WTC11 (cell line): ENCODE results near the gene ZNF500. TPM values are rescaled to one million over a fixed set of nuclear protein-coding genes. Genes with fewer than 3 reads are reported as not detected.

Source experiments
- ATAC-seq: fragments of 200-7000 bp; cut with Tn5 transposase; 2 replicates; pipeline ENCODE4 v1.10.0; 2021; ENCODE audit warnings: mild to moderate bottlenecking, moderate library complexity
- CTCF ChIA-PET: fragments of 300-600 bp; sonication (Branson Sonifier 250); formaldehyde crosslinking; loops from one replicate; lab custom pipeline; 2021; ENCODE audit warnings: antibody characterized with exemption; lab: Charles Lee
- POLR2A ChIA-PET: fragments of 350-600 bp; sonication (Branson Sonifier 250); formaldehyde crosslinking; loops from one replicate; lab custom pipeline; 2021; ENCODE audit warnings: antibody characterized with exemption; lab: Charles Lee
- DNase-seq: peaks from one replicate; pipeline ENCODE4 v3.0.0; 2021; ENCODE audit warnings: low spot score
- H3K27ac Mint-ChIP-seq: 2 replicates; pipeline ENCODE4 v1.8.0; 2021; ENCODE audit warnings: mixed read lengths
- H3K27me3 Mint-ChIP-seq: 2 replicates; pipeline ENCODE4 v1.8.0; 2021; ENCODE audit warnings: low read depth, mild to moderate bottlenecking, moderate library complexity, mixed read lengths
- H3K36me3 Mint-ChIP-seq: 2 replicates; pipeline ENCODE4 v1.8.0; 2021; ENCODE audit warnings: mixed read lengths
- H3K4me1 Mint-ChIP-seq: 2 replicates; pipeline ENCODE4 v1.8.0; 2022; ENCODE audit warnings: mixed read lengths
- H3K4me3 Mint-ChIP-seq: 2 replicates; pipeline ENCODE4 v1.8.0; 2021; ENCODE audit warnings: mild to moderate bottlenecking, moderate library complexity, mixed read lengths
- H3K9me3 Mint-ChIP-seq: 2 replicates; pipeline ENCODE4 v1.8.0; 2021; ENCODE audit warnings: mixed read lengths
- ATF1 ChIP-seq: sonication (generic); formaldehyde crosslinking; IDR thresholded peaks from 2 replicates; pipeline ENCODE4 v1.8.1; 2023; ENCODE audit warnings: mild to moderate bottlenecking, moderate library complexity, missing genetic modification reagents
- ATF2 ChIP-seq: sonication (generic); formaldehyde crosslinking; IDR thresholded peaks from 2 replicates; pipeline ENCODE4 v1.8.1; 2022; ENCODE audit warnings: low read depth, missing genetic modification reagents, borderline replicate concordance
- CBFB ChIP-seq: sonication (generic); formaldehyde crosslinking; IDR thresholded peaks from 2 replicates; pipeline ENCODE4 v1.8.1; 2022; ENCODE audit warnings: mild to moderate bottlenecking, low read depth, missing genetic modification reagents
- FOXK1 ChIP-seq: sonication (generic); formaldehyde crosslinking; IDR thresholded peaks from 2 replicates; pipeline ENCODE4 v1.8.0; 2022; ENCODE audit warnings: mild to moderate bottlenecking, moderate library complexity, missing genetic modification reagents
- GRHL2 ChIP-seq: fragments of 250-450 bp; sonication (Bioruptor Pico); IDR thresholded peaks from 2 replicates; pipeline ENCODE4 v1.8.0; 2022; ENCODE audit warnings: mild to moderate bottlenecking, moderate library complexity; ENCODE audit not compliant: insufficient replicate concordance, severe bottlenecking
- NR2C2 ChIP-seq: sonication (generic); formaldehyde crosslinking; IDR thresholded peaks from 2 replicates; pipeline ENCODE4 v1.8.0; 2022; ENCODE audit warnings: mild to moderate bottlenecking, missing genetic modification reagents
- PRRX2 ChIP-seq: fragments of 250-450 bp; sonication (Bioruptor Pico); IDR thresholded peaks from 2 replicates; pipeline ENCODE4 v1.8.0; 2021; ENCODE audit warnings: mild to moderate bottlenecking
- ZNF396 ChIP-seq: fragments of 250-450 bp; sonication (Bioruptor Pico); IDR thresholded peaks from 2 replicates; pipeline ENCODE4 v1.8.0; 2021; ENCODE audit warnings: mild to moderate bottlenecking, moderate library complexity, borderline replicate concordance
- ZNF416 ChIP-seq: fragments of 250-450 bp; sonication (Bioruptor Pico); IDR thresholded peaks from 2 replicates; pipeline ENCODE4 v1.9.0; 2021; ENCODE audit warnings: mild to moderate bottlenecking, inconsistent platforms
- ZNF423 ChIP-seq: fragments of 250-450 bp; sonication (Bioruptor Pico); IDR thresholded peaks from 2 replicates; pipeline ENCODE4 v2.1.2; 2022; ENCODE audit warnings: mild to moderate bottlenecking, moderate library complexity
- total RNA-seq: library from RNA; stranded (reverse); gene quantifications from 3 replicates; pipeline ENCODE4 v1.2.3, GENCODE V29; 2021
- TF ChIP-seq, protein P1 (sequence below): sonication (generic); formaldehyde crosslinking; conservative IDR thresholded peaks from 2 replicates; pipeline ENCODE4 v1.8.1; 2023; ENCODE audit warnings: mild to moderate bottlenecking, low read depth, missing genetic modification reagents, moderate library complexity
- TF ChIP-seq, protein P2 (sequence below): fragments of 250-450 bp; sonication (Bioruptor Pico); IDR thresholded peaks from 2 replicates; pipeline ENCODE4 v2.1.2; 2022; ENCODE audit warnings: mild to moderate bottlenecking, moderate library complexity
- TF ChIP-seq, protein P3 (sequence below): sonication (generic); formaldehyde crosslinking; IDR thresholded peaks from 2 replicates; pipeline ENCODE4 v1.8.1; 2022; ENCODE audit warnings: mild to moderate bottlenecking, missing genetic modification reagents, moderate library complexity, borderline replicate concordance

The ZNF500 gene
- total RNA-seq, 1 experiment from 2014 or later, result 19.9 TPM

DNA sequence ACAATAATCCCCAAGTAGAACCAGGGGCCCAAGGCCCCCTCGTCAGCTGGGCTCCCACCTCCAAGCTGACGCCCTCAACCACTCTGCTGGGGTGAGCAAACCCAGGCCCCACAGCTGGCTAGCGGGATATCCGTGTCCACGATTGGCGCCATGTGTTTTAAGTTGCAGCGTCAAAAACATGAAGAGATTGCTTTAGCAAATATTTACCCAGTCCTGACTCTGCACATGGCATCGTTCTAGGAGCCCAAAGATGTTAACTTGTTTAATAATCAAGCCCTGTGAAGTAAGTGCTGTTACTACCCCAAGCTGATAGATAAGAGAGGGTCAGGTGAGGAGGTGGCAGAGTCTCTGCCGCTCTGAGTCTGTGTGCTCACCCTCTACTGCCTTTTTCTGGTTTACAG lies 21.5 kb upstream of the ZNF500 start:
- TF ChIP-seq, protein P1, sequence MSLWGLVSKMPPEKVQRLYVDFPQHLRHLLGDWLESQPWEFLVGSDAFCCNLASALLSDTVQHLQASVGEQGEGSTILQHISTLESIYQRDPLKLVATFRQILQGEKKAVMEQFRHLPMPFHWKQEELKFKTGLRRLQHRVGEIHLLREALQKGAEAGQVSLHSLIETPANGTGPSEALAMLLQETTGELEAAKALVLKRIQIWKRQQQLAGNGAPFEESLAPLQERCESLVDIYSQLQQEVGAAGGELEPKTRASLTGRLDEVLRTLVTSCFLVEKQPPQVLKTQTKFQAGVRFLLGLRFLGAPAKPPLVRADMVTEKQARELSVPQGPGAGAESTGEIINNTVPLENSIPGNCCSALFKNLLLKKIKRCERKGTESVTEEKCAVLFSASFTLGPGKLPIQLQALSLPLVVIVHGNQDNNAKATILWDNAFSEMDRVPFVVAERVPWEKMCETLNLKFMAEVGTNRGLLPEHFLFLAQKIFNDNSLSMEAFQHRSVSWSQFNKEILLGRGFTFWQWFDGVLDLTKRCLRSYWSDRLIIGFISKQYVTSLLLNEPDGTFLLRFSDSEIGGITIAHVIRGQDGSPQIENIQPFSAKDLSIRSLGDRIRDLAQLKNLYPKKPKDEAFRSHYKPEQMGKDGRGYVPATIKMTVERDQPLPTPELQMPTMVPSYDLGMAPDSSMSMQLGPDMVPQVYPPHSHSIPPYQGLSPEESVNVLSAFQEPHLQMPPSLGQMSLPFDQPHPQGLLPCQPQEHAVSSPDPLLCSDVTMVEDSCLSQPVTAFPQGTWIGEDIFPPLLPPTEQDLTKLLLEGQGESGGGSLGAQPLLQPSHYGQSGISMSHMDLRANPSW (CRISPR knock-in tag), result no peak
- TF ChIP-seq, protein P2, sequence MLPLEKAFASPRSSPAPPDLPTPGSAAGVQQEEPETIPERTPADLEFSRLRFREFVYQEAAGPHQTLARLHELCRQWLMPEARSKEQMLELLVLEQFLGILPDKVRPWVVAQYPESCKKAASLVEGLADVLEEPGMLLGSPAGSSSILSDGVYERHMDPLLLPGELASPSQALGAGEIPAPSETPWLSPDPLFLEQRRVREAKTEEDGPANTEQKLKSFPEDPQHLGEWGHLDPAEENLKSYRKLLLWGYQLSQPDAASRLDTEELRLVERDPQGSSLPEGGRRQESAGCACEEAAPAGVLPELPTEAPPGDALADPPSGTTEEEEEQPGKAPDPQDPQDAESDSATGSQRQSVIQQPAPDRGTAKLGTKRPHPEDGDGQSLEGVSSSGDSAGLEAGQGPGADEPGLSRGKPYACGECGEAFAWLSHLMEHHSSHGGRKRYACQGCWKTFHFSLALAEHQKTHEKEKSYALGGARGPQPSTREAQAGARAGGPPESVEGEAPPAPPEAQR (CRISPR knock-in tag), result no peak
- no peaks in the 10 kb centered on the region for H3K9me3 Mint-ChIP-seq
- CTCF ChIA-PET, result interaction anchor here (0.9 to 1.1 kb wide), 3 partner anchors 20 to 71 kb away, joined by 3 to 6 read pairs (median 5); partner anchors contain the start of genes ANKS3 and DNAAF8
- H3K27me3 Mint-ChIP-seq, result no peaks in the 10 kb centered on the region; the same call in 1 of the 2 replicates
- ATAC-seq (no peak), DNase-seq (no peak)
- no peak overlapping the region for H3K4me3 Mint-ChIP-seq
- H3K27ac Mint-ChIP-seq, result no peak overlapping the region
- H3K4me1 Mint-ChIP-seq, result peaks cover 14% of the 10 kb centered on the region
- POLR2A ChIA-PET, result interaction anchor here (1.7 kb wide), 1 partner anchor 14 kb away, joined by 7 read pairs; the partner anchor contains the start of gene ROGDI
- H3K36me3 Mint-ChIP-seq, result no peaks in the 10 kb centered on the region

- no peak within 1 kb of the TSS for H3K4me3 Mint-ChIP-seq
- peaks cover 14% of the 10 kb centered on the region for H3K4me1 Mint-ChIP-seq
- H3K9me3 Mint-ChIP-seq, result no peaks in the 10 kb centered on the region
- H3K27me3 Mint-ChIP-seq, result no peaks in the 10 kb centered on the region; the same call in 1 of the 2 replicates
- ATAC-seq (peak; percentile 52), DNase-seq (no peak)
- no peaks in the 10 kb centered on the region for H3K36me3 Mint-ChIP-seq
- ChIA-PET POLR2A (interaction anchor here (0.7 to 1.7 kb wide), 2 partner anchors 13 to 15 kb away, joined by 3 to 7 read pairs; partner anchors contain the start of gene ROGDI), CTCF (interaction anchor here (0.9 to 1.3 kb wide), 5 partner anchors 12 to 105 kb away, joined by 3 to 6 read pairs (median 3); partner anchors contain the start of genes ANKS3 and DNAAF8)
- TF ChIP-seq, protein P1 (CRISPR knock-in tag), result no peak
- TF ChIP-seq ZNF396 (CRISPR knock-in tag) (no peak), ATF2 (CRISPR knock-in tag) (no peak), ZNF423 (CRISPR knock-in tag) (no peak), ATF1 (no peak), CBFB (CRISPR knock-in tag) (no peak), PRRX2 (CRISPR knock-in tag) (no peak), NR2C2 (CRISPR knock-in tag) (no peak), GRHL2 (CRISPR knock-in tag) (no peak), ZNF416 (CRISPR knock-in tag) (no peak), FOXK1 (no peak)
- TF ChIP-seq, protein P3, sequence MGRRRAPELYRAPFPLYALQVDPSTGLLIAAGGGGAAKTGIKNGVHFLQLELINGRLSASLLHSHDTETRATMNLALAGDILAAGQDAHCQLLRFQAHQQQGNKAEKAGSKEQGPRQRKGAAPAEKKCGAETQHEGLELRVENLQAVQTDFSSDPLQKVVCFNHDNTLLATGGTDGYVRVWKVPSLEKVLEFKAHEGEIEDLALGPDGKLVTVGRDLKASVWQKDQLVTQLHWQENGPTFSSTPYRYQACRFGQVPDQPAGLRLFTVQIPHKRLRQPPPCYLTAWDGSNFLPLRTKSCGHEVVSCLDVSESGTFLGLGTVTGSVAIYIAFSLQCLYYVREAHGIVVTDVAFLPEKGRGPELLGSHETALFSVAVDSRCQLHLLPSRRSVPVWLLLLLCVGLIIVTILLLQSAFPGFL (CRISPR knock-in tag), result no peak
- H3K27ac Mint-ChIP-seq, result no peak within 1 kb of the TSS; the same call in 1 of the 2 replicates
Observed at GRCh38 chr16:4787627-4788482, 20.9 kb upstream of the ZNF500 start, which contains the start of gene SEPTIN12. TSS of gene SEPTIN12 (minus strand) at chr16:4788345. CDS start at chr16:4787645, 700 bp downstream.
